GM23338 (cell line): ENCODE measurements around the gene LDHA.

ENCODE experiments used
- CTCF ChIP-seq, 2 experiments: fragments of 200-600 bp in 1 of 2; sonication (generic) in 1 of 2; conservative IDR thresholded peaks; 2 replicates each; pipeline versions ENCODE4 v1.5.1 to v1.6.1; 2016 to 2017; ENCODE audit warnings: antibody characterized with exemption in 2 of 2, low read depth in 2 of 2, mild to moderate bottlenecking in 2 of 2, moderate library complexity in 1 of 2
- EZH2 ChIP-seq: fragments of 200-600 bp; sonication (generic); IDR thresholded peaks from one replicate; pipeline ENCODE4 v1.8.0; 2017; ENCODE audit warnings: antibody characterized with exemption, mild to moderate bottlenecking, low read depth; ENCODE audit not compliant: unreplicated experiment
- JUNB ChIP-seq: IDR thresholded peaks from one replicate; pipeline ENCODE4 v1.6.1; 2016; ENCODE audit warnings: antibody characterized with exemption; ENCODE audit not compliant: unreplicated experiment
- POLR2AphosphoS5 ChIP-seq: IDR thresholded peaks from 2 replicates; pipeline ENCODE4 v1.6.1; 2016; ENCODE audit warnings: antibody characterized with exemption, low read depth

DNA sequence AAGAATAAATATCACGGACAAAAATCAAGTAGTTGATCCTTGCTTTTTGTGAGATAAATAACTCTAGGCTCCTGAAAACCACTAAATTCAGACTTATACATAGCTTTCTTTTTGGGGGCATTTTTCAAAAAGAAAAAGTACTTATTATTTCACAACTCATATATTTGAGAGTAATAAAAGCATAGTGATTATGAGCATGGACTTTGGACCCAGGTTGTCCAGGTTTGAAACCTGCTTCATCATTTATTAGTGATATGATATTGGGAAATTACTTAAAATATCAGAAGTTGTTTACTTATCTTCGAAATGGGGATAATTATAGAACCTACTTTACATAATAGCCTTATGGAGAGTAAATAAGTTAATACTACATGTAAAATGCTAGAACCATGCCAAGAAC lies 44.3 kb downstream of the LDHA start:
- no peak for TF ChIP-seq JUNB
- TF ChIP-seq CTCF (conservative IDR thresholded peaks at IDR 0.05; ENCODE audit: low read depth in 2 of 2) = no peak
- no peak for TF ChIP-seq POLR2AphosphoS5
- TF ChIP-seq EZH2 = no peak
